Measurements from ENCODE around the gene CHST7. TPM values are rescaled to one million over a fixed set of nuclear protein-coding genes. Genes with fewer than 3 reads are reported as not detected.

The CHST7 gene
- polyA plus RNA-seq, 1 donor: 4.0 TPM

- no peak for DNase-seq (ENCODE audit: low read depth)
Measured at GRCh38 chrX:46647251-46647650, 73.7 kb downstream of the CHST7 start.

Other genes starting within 250 kb of the CHST7 start
- gene ZNF674, start 28.3 kb upstream of the CHST7 start, polyA plus RNA-seq (ENCODE audit: insufficient read length): 3.5 TPM
- 8.9 TPM for gene SLC9A7, start 185.4 kb downstream of the CHST7 start, polyA plus RNA-seq (ENCODE audit: insufficient read length)